Aorta (tissue), 5 donors: ENCODE results near the gene GPR6. TPM values are rescaled to one million over a fixed set of nuclear protein-coding genes. Genes with fewer than 3 reads are reported as not detected.

ENCODE experiments used
- ATAC-seq: fragments of 200-7000 bp; cut with Tn5 transposase; one replicate; pipeline ENCODE4 v1.9.1; 2022; ENCODE audit warnings: moderate library complexity; ENCODE audit not compliant: low FRiP score
- DNase-seq, 2 donors: peaks; one replicate each; pipeline ENCODE4 v3.0.0-alpha.2; 2020
- H3K27ac ChIP-seq, 2 donors: one replicate each; pipeline ENCODE4 v1.5.1; 2013; ENCODE audit warnings: low read length in 2 of 2, mild to moderate bottlenecking in 2 of 2, moderate library complexity in 2 of 2, control low read depth in 1 of 2, inconsistent platforms in 1 of 2, low read depth in 1 of 2
- H3K27me3 ChIP-seq, 2 donors: one replicate each; pipeline ENCODE4 v1.6.1; 2013; ENCODE audit warnings: control low read depth in 1 of 2, low read length in 1 of 2, mild to moderate bottlenecking in 1 of 2, moderate library complexity in 1 of 2; ENCODE audit not compliant: insufficient read depth in 2 of 2, control insufficient read depth in 1 of 2
- H3K36me3 ChIP-seq, 2 donors: one replicate each; pipeline ENCODE4 v1.6.1; 2013; ENCODE audit warnings: control low read depth in 1 of 2, low read length in 1 of 2, mild to moderate bottlenecking in 1 of 2; ENCODE audit not compliant: insufficient read depth in 2 of 2, control insufficient read depth in 1 of 2
- H3K4me1 ChIP-seq, 2 donors: one replicate each; pipeline ENCODE4 v1.6.1; 2013; ENCODE audit warnings: low read length in 2 of 2, control low read depth in 1 of 2, mild to moderate bottlenecking in 1 of 2, moderate library complexity in 1 of 2; ENCODE audit not compliant: insufficient read depth in 2 of 2, control insufficient read depth in 1 of 2
- H3K4me3 ChIP-seq, 2 donors: one replicate each; pipeline ENCODE4 v1.5.1; 2013; ENCODE audit warnings: low read length in 2 of 2, control low read depth in 1 of 2, mild to moderate bottlenecking in 1 of 2
- H3K9me3 ChIP-seq: one replicate; pipeline ENCODE4 v1.6.1; 2013; ENCODE audit warnings: mild to moderate bottlenecking, low read length; ENCODE audit not compliant: control insufficient read depth
- WGBS, 2 donors: extraction: QIAGEN DNeasy Blood & Tissue Kit; methylation state at CpG; one replicate each; pipeline ENCODE4 v1.1.7; 2013; 5-methylcytosine and 5-hydroxymethylcytosine counted together
- intact Hi-C, 2 donors: fragments of 100-400 bp; cut with DNase I; formaldehyde crosslinking; loops; one replicate each; pipeline versions ENCODE4 v1.14.2 to v1.15.0; 2022
- polyA plus RNA-seq, 2 donors: library from polyadenylated mRNA; stranded (reverse); fragments of 200-250 nt; gene quantifications; one replicate each; pipeline ENCODE4 v1.2.3, GENCODE V29; 2013
- total RNA-seq, 2 donors: library from RNA; stranded (reverse); fragmentation: NEBNext Ultra II Directional; extraction: Animal tissue kit (Norgen Biotek cat#: 25700); gene quantifications; one replicate each; pipeline ENCODE4 v1.2.1, GENCODE V29; 2021
- donor health status: healthy with polysubstance abuse.
- donor health status: Bipolar disorder and iron deficiency.
- donor health status: DM: no; HTN: no; CAD: no.
- donor health status: DM: no; HTN: no; CAD: no.
- donor health status: DM: yes; HTN: yes; CAD: no.

GPR6 gene
- total and polyA plus RNA-seq, 4 donors = not detected

- intact Hi-C loops = no loop called here
- WGBS, 2 donors = 83 to 92% methylated on average over 1 of the region's 1 CpG
- H3K27ac ChIP-seq = no peak overlapping the region
- no peak for DNase-seq
- ATAC-seq = no peak
- H3K36me3 ChIP-seq = no peaks in the 10 kb centered on the region
- no peaks in the 10 kb centered on the region for H3K4me1 ChIP-seq
- no peak overlapping the region for H3K4me3 ChIP-seq
- H3K9me3 ChIP-seq = peaks cover 4% of the 10 kb centered on the region
- peaks cover 0 to 2% of the 10 kb centered on the region in 2 donors for H3K27me3 ChIP-seq
These were observed 9.1 kb downstream of the GPR6 start for GRCh38 chr6:109987196-109987595.

DNA sequence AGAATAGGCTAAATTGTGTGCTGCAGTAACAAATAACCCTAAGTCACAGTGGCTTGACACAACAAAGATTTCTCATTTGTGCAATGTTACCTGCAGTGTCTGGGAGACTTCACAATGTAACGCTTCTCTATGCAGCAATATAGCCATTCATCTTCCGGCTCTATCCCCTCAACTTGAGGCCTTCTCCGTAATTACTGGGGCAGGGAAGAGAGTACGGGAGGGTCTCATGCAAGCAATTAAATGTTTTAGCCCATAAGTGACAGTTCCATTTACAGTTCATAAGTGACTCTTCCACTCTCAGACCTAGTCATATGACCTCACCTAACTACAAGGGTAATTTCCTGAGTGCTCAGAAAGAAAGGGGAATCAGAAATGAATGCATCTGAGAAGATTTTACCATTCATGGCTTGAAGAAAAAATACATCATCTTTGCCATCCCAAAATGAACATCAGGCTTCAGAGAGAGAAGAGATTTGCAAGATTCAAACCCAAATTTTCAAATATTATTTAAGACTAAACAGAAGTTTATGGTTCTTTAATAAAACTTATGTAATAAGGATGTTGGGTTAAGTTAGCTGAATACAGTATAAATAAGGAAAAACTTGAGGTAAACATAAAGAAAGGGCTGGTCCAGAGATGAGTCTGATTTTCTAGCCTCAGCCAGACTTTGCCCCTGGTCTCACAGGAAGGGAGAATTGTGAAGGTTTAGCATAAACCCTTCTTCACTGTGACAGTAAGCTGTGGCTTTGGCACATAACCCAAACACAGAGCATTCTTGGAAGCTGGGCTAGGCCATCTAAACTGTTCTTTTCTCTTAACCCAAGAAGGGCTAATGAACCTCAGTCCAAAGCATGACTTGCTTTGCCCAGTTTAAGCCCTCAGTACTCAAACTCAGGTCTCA lies 13.3 kb downstream of the GPR6 start:
- intact Hi-C loops = no loop called here
- DNase-seq (no peak), ATAC-seq (no peak)
- no peaks in the 10 kb centered on the region for H3K27me3 ChIP-seq
- WGBS, 2 donors = 85 to 91% methylated on average over 4 of the region's 4 CpGs
- no peak overlapping the region for H3K27ac ChIP-seq
- H3K36me3 ChIP-seq = no peaks in the 10 kb centered on the region
- no peaks in the 10 kb centered on the region for H3K4me1 ChIP-seq
- peaks cover 3% of the 10 kb centered on the region for H3K9me3 ChIP-seq
- no peak overlapping the region for H3K4me3 ChIP-seq

DNA sequence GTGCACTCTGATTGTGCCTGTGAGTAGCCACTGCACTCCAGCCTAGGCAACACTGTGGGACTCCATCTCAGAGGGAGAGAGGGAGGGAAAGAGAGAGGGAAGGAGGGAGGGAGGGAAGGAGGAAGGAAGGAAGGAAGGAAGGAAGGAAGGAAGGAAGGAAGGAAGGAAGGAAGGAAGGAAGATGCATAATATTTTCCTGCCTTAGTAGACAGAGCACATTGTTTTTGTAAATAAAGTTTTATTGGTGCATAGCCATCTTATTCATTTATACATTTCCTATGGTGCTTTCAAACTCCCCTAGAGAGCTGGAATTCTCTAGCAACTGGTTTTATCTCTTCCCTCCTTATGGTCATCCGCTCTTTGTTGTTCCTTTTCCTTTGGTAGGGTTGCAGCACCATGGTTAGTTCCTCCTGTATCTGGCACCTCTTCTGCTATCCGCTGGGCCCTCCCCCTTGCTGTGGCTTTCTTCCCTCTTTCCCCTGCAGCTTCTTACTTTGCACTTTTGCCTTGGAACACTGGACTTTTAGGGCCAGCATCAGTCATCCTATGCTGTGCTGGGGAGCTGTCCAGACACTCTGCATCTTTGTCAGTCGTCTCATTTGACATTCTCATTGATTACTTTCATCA lies 20.2 kb downstream of the GPR6 start:
- H3K4me1 ChIP-seq = no peaks in the 10 kb centered on the region
- H3K4me3 ChIP-seq = no peak overlapping the region
- H3K27me3 ChIP-seq = no peaks in the 10 kb centered on the region
- ATAC-seq = no peak
- intact Hi-C loops = no loop called here
- H3K9me3 ChIP-seq = no peaks in the 10 kb centered on the region
- H3K36me3 ChIP-seq = no peaks in the 10 kb centered on the region
- WGBS, 2 donors = 31 to 34% methylated on average over 3 of the region's 3 CpGs
- no peak overlapping the region for H3K27ac ChIP-seq
- DNase-seq = no peak

DNA sequence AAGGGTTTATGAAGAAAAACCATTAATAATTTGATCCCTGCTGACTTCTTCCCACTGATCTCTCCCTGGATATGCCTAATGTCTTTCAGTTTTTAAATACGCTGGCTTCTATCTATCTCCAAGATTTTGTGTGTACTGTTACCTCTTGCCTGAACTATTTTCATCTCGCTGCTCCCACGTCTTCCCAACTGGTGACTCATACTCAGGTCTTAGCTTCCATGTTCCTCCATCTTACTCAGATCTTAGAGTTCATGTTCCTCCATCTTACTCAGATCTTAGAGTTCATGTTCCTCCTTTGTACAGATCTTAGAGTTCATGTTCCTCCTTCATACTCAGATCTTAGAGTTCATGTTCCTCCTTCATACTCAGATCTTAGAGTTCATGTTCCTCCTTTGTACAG lies 21.6 kb downstream of the GPR6 start:
- H3K4me1 ChIP-seq = no peaks in the 10 kb centered on the region

DNA sequence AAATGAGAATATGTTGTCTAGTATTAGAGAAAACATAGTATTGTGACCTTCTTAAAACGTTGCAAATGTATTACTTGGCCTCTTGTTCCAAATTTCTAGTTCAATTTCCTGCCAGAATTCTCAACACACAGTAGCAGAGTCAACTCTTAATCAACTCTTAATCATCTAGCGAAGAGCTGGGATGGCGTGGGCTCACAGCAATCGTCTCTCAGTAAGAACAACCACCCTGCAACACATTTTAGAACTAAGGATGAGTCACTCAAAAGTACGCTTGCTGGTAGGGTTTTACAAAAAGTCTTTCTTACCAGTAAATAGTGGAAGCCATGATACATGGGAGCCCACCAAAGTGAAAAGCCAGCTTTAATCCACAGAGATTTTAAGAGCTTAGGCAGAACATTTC lies 24.6 kb downstream of the GPR6 start:
- no peak for ATAC-seq
- 74 to 76% methylated on average over 5 of the region's 5 CpGs for WGBS, 2 donors
- Histone ChIP-seq H3K36me3 (no peaks in the 10 kb centered on the region), H3K9me3 (no peaks in the 10 kb centered on the region), H3K4me3 (no peak overlapping the region), H3K4me1 (no peaks in the 10 kb centered on the region), H3K27me3 (no peaks in the 10 kb centered on the region), H3K27ac (no peak overlapping the region)
- intact Hi-C loops = no loop called here
- no peak for DNase-seq

More for the DNA sequence above, 21.6 kb downstream of the GPR6 start:
- DNase-seq = no peak
- intact Hi-C loops = no loop called here
- Histone ChIP-seq H3K27ac (no peak overlapping the region), H3K9me3 (no peaks in the 10 kb centered on the region), H3K36me3 (no peaks in the 10 kb centered on the region), H3K27me3 (no peaks in the 10 kb centered on the region), H3K4me3 (no peak overlapping the region)
- 72 to 80% methylated on average over 3 of the region's 3 CpGs for WGBS, 2 donors
- no peak for ATAC-seq

DNA sequence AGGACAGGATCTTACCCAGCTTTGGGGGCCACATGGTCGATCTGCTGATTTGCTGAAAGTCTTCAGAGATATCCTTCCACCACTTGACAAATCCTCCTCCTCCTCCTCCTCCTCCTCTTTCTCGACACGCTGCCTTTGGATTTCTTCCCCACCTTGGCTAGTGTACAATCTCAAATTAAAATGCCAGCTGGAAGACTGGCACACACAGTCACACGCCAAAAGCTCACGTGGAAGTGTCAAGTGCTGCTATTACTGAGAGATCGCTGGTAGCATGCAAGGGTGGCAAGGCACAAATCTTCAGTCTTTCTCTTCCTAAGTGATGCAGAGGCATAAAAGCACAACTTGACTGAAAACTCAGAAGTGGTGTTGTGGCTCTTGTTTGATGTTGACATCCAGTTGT lies 35.3 kb downstream of the GPR6 start:
- DNase-seq = no peak
- H3K27me3 ChIP-seq = no peaks in the 10 kb centered on the region
- H3K27ac ChIP-seq = no peak overlapping the region
- no peaks in the 10 kb centered on the region for H3K4me1 ChIP-seq
- H3K4me3 ChIP-seq = no peak overlapping the region
- intact Hi-C loops = no loop called here
- ATAC-seq = no peak
- peaks cover 1% of the 10 kb centered on the region for H3K9me3 ChIP-seq
- H3K36me3 ChIP-seq = no peaks in the 10 kb centered on the region
- 42 to 51% methylated on average over 6 of the region's 6 CpGs for WGBS, 2 donors

DNA sequence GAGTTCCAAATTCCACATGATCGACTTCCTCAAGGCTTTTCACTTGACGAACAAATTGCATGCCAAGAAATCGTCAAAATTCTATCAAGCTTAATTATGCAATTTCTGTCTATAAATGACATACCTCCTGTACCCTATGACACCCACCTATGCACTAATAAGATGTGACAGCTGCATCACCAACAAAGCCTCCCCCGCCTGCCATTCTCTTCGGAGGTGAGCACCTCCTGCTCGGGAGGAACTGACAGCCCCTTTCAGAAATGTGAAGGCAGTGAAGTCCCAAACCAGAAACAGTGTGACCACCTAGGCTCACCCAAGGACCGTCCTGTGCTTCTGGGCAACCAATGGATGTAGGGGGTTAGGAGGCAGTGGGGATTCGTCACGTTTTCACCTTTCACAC lies 37.1 kb downstream of the GPR6 start:
- H3K9me3 ChIP-seq = peaks cover 1% of the 10 kb centered on the region
- no peaks in the 10 kb centered on the region for H3K36me3 ChIP-seq
- intact Hi-C loops = no loop called here
- no peak overlapping the region for H3K4me3 ChIP-seq
- H3K4me1 ChIP-seq = no peaks in the 10 kb centered on the region
- H3K27me3 ChIP-seq = no peaks in the 10 kb centered on the region
- H3K27ac ChIP-seq = no peak overlapping the region
- ATAC-seq (no peak), DNase-seq (no peak)
- 86 to 87% methylated on average over 9 of the region's 9 CpGs for WGBS, 2 donors

- Histone ChIP-seq H3K4me1 (no peaks in the 10 kb centered on the region), H3K27me3 (no peaks in the 10 kb centered on the region), H3K4me3 (no peak overlapping the region), H3K36me3 (no peaks in the 10 kb centered on the region), H3K27ac (no peak overlapping the region), H3K9me3 (no peaks in the 10 kb centered on the region)
- no peak for ATAC-seq
- DNase-seq = no peak
- 55 to 56% methylated on average over 6 of the region's 6 CpGs for WGBS, 2 donors
- intact Hi-C loops = no loop called here
These were observed 39.2 kb downstream of the GPR6 start for GRCh38 chr6:110017306-110017705.

- no peaks in the 10 kb centered on the region for H3K36me3 ChIP-seq
- WGBS, 2 donors = 65 to 75% methylated on average over 7 of the region's 7 CpGs
- no peaks in the 10 kb centered on the region for H3K4me1 ChIP-seq
- no peak for DNase-seq
- no peak overlapping the region for H3K4me3 ChIP-seq
- ATAC-seq = no peak
- H3K9me3 ChIP-seq = no peaks in the 10 kb centered on the region
- H3K27ac ChIP-seq = no peak overlapping the region
- intact Hi-C loops = no loop called here
- no peaks in the 10 kb centered on the region for H3K27me3 ChIP-seq
These were observed 39.8 kb downstream of the GPR6 start for GRCh38 chr6:110017946-110018345.
